SH-SY5Y (cell line): ENCODE results near the gene NPPC.

Experiments used
- GATA2 ChIP-seq: IDR thresholded peaks from 2 replicates; pipeline ENCODE4 v1.6.1; 2011; ENCODE audit warnings: mild to moderate bottlenecking, low read depth, low read length
- GATA3 ChIP-seq: IDR thresholded peaks from 2 replicates; pipeline ENCODE4 v1.6.1; 2011; ENCODE audit warnings: low read depth, mild to moderate bottlenecking, low read length, moderate library complexity

DNA sequence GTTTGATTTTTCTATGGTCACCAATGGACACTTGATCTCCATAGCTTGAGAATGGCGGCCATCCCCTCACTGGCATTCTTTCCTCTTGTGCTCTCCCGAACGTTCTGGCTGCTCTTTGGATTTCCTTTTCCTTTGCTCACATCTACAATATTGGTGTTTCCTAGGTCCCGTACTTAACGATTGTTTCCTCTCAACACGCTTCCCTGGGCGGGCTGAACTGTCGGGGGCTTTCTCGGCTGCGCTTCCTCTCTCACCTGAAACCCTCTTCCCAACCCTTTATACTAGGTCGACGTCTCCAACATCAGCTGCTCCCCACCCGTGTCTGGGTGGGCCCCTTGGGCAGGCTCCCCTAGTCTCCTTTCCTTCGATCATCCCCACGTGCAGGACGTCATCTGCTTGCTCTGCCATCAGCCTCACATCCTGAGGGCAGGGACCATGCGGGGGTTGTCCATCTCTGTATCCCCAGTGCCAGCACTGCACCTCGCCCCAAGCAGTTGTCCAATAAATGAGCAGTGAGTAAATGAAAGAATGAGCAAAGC, 34.7 kb upstream of the NPPC start:
- TF ChIP-seq GATA2, result no peak
- TF ChIP-seq GATA3, result no peak
